ENCODE results near the gene ERI3.

DNA sequence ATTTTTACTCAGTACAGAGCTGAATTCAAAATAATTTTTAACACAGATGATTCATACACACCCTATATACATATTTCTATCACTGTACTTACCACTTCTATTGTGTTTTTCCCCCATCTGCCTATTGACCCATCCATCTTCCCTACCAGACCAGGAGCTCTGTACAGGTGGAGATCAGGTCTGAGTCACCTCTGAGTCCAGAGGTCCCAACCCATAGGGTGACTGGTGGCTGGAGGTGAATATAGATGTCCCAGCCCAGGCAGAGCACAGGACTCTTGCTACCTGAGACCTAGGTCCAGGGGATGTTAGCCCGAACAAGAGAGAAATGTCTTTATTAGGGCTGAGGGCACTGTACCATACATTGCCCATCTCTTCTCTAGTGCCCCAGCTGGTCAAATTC is 87.0 kb downstream of the ERI3 start:
- TF ChIP-seq, protein P1, sequence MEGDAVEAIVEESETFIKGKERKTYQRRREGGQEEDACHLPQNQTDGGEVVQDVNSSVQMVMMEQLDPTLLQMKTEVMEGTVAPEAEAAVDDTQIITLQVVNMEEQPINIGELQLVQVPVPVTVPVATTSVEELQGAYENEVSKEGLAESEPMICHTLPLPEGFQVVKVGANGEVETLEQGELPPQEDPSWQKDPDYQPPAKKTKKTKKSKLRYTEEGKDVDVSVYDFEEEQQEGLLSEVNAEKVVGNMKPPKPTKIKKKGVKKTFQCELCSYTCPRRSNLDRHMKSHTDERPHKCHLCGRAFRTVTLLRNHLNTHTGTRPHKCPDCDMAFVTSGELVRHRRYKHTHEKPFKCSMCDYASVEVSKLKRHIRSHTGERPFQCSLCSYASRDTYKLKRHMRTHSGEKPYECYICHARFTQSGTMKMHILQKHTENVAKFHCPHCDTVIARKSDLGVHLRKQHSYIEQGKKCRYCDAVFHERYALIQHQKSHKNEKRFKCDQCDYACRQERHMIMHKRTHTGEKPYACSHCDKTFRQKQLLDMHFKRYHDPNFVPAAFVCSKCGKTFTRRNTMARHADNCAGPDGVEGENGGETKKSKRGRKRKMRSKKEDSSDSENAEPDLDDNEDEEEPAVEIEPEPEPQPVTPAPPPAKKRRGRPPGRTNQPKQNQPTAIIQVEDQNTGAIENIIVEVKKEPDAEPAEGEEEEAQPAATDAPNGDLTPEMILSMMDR (IDR thresholded peaks at IDR 0.05; ENCODE audit: insufficient read depth, low read length), result no peak
- TF ChIP-seq POLR2AphosphoS5 (IDR thresholded peaks at IDR 0.05; ENCODE audit: low read depth), result no peak
